NCI-H345 (cell line): ENCODE results near the gene MILR1.
"Not testable (repeated sequence)": the region's sequence is repeated elsewhere in the genome, so short reads cannot be mapped to it uniquely, and the experiment has no call there.

ENCODE experiments used
- DNase-seq: peaks from one replicate; lab custom pipeline; 2025; lab: John Stamatoyannopoulos, UW

Gene MILR1

GRCh38 chr17:64471440-64471839 lies 22.5 kb downstream of the MILR1 start:
- DNase-seq = no peak

GRCh38 chr17:64472564-64472963 lies 23.6 kb downstream of the MILR1 start:
- no peak for DNase-seq

GRCh38 chr17:64477849-64478248 lies 28.9 kb downstream of the MILR1 start:
- no peak for DNase-seq

- no peak for DNase-seq
These were observed 32.0 kb downstream of the MILR1 start for GRCh38 chr17:64480951-64481350.

GRCh38 chr17:64484380-64484779 lies 35.5 kb downstream of the MILR1 start:
- DNase-seq = no peak

- DNase-seq = no peak
These were observed 39.4 kb downstream of the MILR1 start for GRCh38 chr17:64488301-64488700.

- no peak for DNase-seq
These were observed 42.3 kb downstream of the MILR1 start for GRCh38 chr17:64491034-64491860.

- no peak for DNase-seq
These were observed 43.1 kb downstream of the MILR1 start for GRCh38 chr17:64491994-64492393.

- DNase-seq = no peak
These were observed 43.7 kb downstream of the MILR1 start for GRCh38 chr17:64492481-64493109.

- DNase-seq = no peak
These were observed 45.2 kb downstream of the MILR1 start for GRCh38 chr17:64494121-64494520.

- DNase-seq = not testable (repeated sequence)
These were observed 46.4 kb downstream of the MILR1 start for GRCh38 chr17:64495300-64495699.

- DNase-seq = peak; percentile 19
These were observed 47.5 kb downstream of the MILR1 start for GRCh38 chr17:64496348-64496785.

- peak; percentile 93 for DNase-seq
These were observed 48.1 kb downstream of the MILR1 start, which contains the start of gene POLG2 for GRCh38 chr17:64496786-64497564. Gene POLG2 (minus strand): TSS chr17:64497054. CDS start chr17:64496968, 86 bp downstream.

- DNase-seq = no peak
These were observed 48.7 kb downstream of the MILR1 start for GRCh38 chr17:64497565-64498035.

GRCh38 chr17:64498308-64499203 lies 49.6 kb downstream of the MILR1 start:
- DNase-seq = no peak

- no peak for DNase-seq
These were observed 51.0 kb downstream of the MILR1 start for GRCh38 chr17:64499805-64500486.

GRCh38 chr17:64500487-64500859 lies 51.6 kb downstream of the MILR1 start:
- no peak for DNase-seq

- DNase-seq = no peak
These were observed 52.2 kb downstream of the MILR1 start for GRCh38 chr17:64500862-64501765.

- no peak for DNase-seq
These were observed 53.1 kb downstream of the MILR1 start for GRCh38 chr17:64502021-64502420.

- DNase-seq = no peak
These were observed 53.9 kb downstream of the MILR1 start for GRCh38 chr17:64502809-64503208.
